ENCODE measurements around the gene CASP4.

CASP4 gene

DNA sequence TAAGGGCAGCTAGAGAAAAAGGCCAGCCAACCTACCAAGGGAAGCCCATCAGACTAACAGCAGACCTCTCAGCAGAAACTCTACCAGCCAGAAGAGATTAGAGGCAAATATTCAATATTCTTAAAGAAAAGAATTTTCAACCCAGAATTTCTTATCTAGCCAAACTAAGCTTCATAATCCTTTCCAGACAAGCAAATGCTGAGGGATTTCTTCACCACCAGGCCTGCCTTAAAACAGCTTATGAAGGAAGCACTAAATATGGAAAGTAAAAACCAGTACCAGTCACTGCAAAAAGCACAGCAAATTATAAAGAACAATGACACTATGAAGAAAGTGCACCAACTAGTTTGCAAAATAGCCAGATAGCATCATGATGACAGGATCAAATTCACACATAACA is 39.6 kb downstream of the CASP4 start:
- no peak for DNase-seq (ENCODE audit: low spot score)

DNA sequence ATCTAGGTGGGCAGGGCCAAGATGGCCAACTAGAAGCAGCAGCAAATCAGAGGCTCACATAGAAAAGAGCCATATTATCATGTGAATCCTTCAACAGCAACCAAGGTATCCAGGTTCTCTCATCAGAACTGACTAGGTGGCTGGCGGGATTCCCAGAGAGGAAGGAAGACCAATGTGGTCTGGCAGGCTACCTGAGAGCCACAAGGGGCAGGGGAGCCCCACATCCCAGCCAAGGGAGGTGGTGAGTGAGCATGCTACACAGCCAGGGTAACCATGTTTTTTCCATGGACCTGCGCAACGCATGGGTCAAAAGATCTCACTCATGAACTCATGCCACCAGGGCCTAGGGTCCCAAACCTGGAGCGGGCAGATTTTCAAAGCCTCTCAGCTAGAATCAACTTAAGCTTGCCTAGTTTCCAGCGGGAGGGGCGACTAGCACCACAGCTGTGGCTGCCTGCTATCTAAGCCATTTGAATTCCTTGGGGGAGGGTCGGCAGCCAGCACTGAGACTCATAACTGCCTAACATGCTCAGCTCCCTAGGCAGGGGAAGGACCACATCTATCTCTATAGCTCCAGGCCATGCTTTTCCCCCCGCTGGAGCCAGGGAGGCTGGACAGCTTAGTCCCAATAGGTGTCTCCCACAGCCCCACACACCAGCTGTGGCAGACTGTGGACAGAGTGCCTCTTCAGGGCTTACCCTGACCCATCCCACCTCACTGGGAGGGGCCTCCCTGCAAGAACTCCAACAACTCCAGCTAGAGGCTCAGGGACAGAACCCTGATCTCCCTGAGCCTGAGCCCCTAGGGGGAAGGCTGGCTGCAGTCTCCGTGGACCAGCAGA is 41.4 kb downstream of the CASP4 start:
- TF ChIP-seq, protein P1, sequence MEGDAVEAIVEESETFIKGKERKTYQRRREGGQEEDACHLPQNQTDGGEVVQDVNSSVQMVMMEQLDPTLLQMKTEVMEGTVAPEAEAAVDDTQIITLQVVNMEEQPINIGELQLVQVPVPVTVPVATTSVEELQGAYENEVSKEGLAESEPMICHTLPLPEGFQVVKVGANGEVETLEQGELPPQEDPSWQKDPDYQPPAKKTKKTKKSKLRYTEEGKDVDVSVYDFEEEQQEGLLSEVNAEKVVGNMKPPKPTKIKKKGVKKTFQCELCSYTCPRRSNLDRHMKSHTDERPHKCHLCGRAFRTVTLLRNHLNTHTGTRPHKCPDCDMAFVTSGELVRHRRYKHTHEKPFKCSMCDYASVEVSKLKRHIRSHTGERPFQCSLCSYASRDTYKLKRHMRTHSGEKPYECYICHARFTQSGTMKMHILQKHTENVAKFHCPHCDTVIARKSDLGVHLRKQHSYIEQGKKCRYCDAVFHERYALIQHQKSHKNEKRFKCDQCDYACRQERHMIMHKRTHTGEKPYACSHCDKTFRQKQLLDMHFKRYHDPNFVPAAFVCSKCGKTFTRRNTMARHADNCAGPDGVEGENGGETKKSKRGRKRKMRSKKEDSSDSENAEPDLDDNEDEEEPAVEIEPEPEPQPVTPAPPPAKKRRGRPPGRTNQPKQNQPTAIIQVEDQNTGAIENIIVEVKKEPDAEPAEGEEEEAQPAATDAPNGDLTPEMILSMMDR (IDR thresholded peaks at IDR 0.05; ENCODE audit: extremely low read depth, missing control alignments): no peak
- no peak for DNase-seq (ENCODE audit: low spot score)

More for the DNA sequence above, 39.6 kb downstream of the CASP4 start:
- TF ChIP-seq, protein P1 (IDR thresholded peaks at IDR 0.05; ENCODE audit: extremely low read depth, missing control alignments): no peak

DNA sequence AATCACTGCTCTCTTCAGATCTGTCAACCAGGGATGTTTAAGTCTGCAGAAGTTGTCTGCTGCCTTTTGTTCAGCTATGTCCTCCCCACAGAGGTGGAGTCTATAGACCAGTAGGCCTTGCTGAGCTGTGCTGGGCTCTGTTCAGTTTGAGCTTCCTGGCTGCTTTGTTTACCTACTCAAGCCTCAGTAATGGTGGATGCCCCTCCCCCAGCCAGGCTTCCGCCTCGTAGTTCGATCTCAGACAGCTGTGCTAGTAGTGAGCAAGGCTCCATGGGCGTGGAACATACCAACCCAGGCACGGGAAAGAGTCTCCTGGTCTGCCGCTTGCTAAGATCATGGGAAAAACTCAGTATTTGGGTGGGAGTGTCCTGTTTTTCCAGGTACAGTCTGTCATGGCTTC is 42.5 kb downstream of the CASP4 start:
- DNase-seq (ENCODE audit: low spot score): no peak
- TF ChIP-seq, protein P1 (IDR thresholded peaks at IDR 0.05; ENCODE audit: extremely low read depth, missing control alignments): no peak

DNA sequence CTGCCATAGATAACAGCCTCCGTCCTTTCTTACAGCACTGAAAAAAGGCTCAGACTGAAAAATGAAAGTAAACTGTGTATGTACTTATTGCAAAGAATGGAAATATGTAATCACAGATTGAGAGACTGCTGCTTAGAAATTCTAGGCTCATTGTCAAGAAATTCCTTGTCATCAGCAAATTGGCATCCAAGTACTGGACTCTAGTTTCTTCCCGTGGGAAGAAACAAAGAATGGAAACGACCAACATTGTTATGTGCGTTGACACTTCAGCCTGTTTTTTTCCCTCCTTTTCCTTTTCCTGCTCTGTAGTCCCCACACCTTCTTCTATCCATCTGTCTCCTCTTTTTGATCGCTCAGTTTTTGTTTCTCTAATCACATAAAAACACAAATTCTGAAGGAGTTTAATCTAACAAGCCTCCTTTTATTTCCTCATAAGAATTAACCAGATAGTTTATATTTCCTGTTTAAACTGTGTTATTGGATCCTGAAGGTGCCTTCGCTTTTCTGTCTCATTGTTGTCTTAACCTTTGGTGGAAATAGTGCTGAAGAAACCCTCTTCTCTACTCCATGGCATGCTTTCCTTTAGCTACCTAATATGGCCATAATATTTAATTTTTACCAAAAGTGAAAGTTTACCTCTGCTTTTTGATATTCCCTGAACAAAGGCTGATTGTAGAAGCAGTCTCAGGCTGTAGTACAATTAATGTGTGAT is 50.1 kb downstream of the CASP4 start:
- DNase-seq (ENCODE audit: low spot score): no peak
- TF ChIP-seq, protein P1 (IDR thresholded peaks at IDR 0.05; ENCODE audit: extremely low read depth, missing control alignments): no peak

DNA sequence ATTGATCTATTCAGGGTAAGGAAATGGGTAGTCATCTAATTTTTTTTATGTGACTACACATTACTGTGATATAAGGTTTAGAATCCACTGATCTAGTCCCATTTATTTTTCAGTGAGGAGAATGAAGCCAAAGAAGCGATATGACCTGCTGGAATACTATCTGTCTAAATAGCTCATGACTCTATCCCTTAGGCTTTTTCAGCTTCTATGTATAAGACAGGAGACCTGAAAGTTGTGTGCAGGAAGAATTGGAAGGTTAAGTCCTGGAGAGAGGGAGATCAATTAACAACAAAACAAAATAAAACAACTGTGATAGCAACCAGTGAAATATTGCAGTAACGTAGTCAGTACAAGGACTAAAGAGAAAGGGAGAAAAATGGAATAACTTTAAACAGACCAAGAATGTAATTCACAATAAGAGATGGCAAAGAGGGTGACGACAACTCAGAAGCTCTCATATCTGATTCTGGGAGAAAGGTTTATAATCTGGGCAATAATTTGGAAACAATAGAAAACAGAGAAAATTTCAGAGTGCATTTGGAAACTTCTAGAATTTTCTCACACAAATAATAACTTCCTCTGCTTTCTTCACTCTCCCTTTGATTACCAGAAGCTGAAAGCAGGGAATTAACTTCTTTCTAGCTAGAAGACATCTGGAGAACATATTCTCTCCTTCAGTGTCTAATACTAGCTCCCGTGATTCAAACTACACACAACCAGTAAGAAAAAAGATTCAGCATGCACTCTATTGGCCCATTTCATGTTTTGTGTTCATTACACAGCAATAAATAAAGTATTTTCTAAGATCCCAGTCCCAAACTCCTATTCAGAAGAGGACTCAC is 50.9 kb downstream of the CASP4 start:
- no peak for DNase-seq (ENCODE audit: low spot score)
- TF ChIP-seq, protein P1 (IDR thresholded peaks at IDR 0.05; ENCODE audit: extremely low read depth, missing control alignments): no peak

GRCh38 chr11:104916442-104916841 is 51.9 kb downstream of the CASP4 start:
- DNase-seq (ENCODE audit: low spot score): no peak
- TF ChIP-seq, protein P1 (IDR thresholded peaks at IDR 0.05; ENCODE audit: extremely low read depth, missing control alignments): no peak

Measured in GM20000 (cell line).